SK-N-MC (cell line): ENCODE data around the gene CD69.

Source experiments
- DNase-seq: peaks from one replicate; pipeline ENCODE4 v3.0.0-alpha.2; 2011; ENCODE audit warnings: low read depth, low spot score
- H3K27ac ChIP-seq: fragments of 200-600 bp; sonication (generic); 2 replicates; pipeline ENCODE4 v1.5.1; 2016; ENCODE audit warnings: mixed run types
- H3K36me3 ChIP-seq: fragments of 200-600 bp; sonication (generic); 2 replicates; pipeline ENCODE4 v1.6.1; 2017; ENCODE audit warnings: antibody characterized with exemption, low read length, mixed read lengths; ENCODE audit not compliant: insufficient read depth
- H3K4me3 ChIP-seq: fragments of 200-600 bp; sonication (generic); 2 replicates; pipeline ENCODE4 v1.5.1; 2016
- H3K9ac ChIP-seq: fragments of 200-600 bp; sonication (generic); 2 replicates; pipeline ENCODE4 v1.8.0; 2017; ENCODE audit warnings: mixed run types, mixed read lengths; ENCODE audit not compliant: insufficient read length
- H3K9me3 ChIP-seq: fragments of 200-600 bp; sonication (generic); 2 replicates; pipeline ENCODE4 v1.6.1; 2017; ENCODE audit warnings: low read depth, mild to moderate bottlenecking, antibody characterized with exemption, low read length, moderate library complexity, mixed read lengths
- EZH2 ChIP-seq: fragments of 200-600 bp; sonication (generic); IDR thresholded peaks from one replicate; pipeline ENCODE4 v1.6.1; 2017; ENCODE audit warnings: antibody characterized with exemption
- FOXP2 ChIP-seq: optimal IDR thresholded peaks from 2 replicates; pipeline ENCODE3; 2011; ENCODE audit warnings: mild to moderate bottlenecking, moderate library complexity; ENCODE audit not compliant: insufficient read depth; ENCODE audit errors: extremely low read length, control extremely low read depth
- POLR2AphosphoS5 ChIP-seq: IDR thresholded peaks from 2 replicates; pipeline ENCODE4 v1.6.1; 2012; ENCODE audit warnings: mild to moderate bottlenecking, low read depth, low read length, borderline replicate concordance

Gene CD69

GRCh38 chr12:9760699-9761418, at the start of gene CD69:
Gene CD69, minus strand, starts transcription at chr12:9760901. Its CDS starts 81 bp downstream, at chr12:9760820.
- no peak for DNase-seq
- Histone ChIP-seq H3K9me3 (no peaks in the 10 kb centered on the region), H3K27ac (no peak within 1 kb of the TSS), H3K4me3 (no peak within 1 kb of the TSS), H3K9ac (no peak within 1 kb of the TSS), H3K36me3 (no peaks in the 10 kb centered on the region)
- TF ChIP-seq FOXP2, result no peak
- TF ChIP-seq POLR2AphosphoS5, result no peak
- TF ChIP-seq EZH2, result no peak

DNA sequence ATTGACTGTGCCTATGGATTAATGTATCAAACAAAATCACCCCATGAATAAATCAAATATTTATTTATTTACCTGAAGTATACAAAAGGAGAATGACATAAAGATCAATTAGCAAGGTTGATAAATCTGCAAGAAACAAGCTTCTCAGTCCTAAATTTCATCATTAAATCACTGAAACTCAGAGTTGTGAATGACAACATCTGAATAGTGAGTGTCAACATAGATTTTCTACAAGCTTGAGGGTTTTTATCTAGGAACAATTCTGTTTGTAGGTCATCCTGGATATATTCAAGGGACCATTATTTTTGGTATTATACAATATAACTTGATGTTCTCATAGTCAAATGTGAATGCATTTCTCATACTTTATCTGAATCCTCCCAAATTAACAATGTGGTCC, 49.2 kb upstream of the CD69 start:
- DNase-seq, result no peak
- no peak overlapping the region for H3K9ac ChIP-seq
- H3K9me3 ChIP-seq, result no peaks in the 10 kb centered on the region
- H3K36me3 ChIP-seq, result no peaks in the 10 kb centered on the region
- TF ChIP-seq POLR2AphosphoS5 (no peak), FOXP2 (no peak), EZH2 (no peak)
- H3K27ac ChIP-seq, result no peak overlapping the region
- H3K4me3 ChIP-seq, result no peak overlapping the region

GRCh38 chr12:9809338-9809737, 48.6 kb upstream of the CD69 start:
- TF ChIP-seq EZH2 (no peak), POLR2AphosphoS5 (no peak), FOXP2 (no peak)
- Histone ChIP-seq H3K27ac (no peak overlapping the region), H3K9me3 (no peaks in the 10 kb centered on the region), H3K4me3 (no peak overlapping the region), H3K9ac (no peak overlapping the region), H3K36me3 (no peaks in the 10 kb centered on the region)
- DNase-seq, result no peak

GRCh38 chr12:9808504-9808903, 47.8 kb upstream of the CD69 start:
- Histone ChIP-seq H3K9me3 (no peaks in the 10 kb centered on the region), H3K36me3 (no peaks in the 10 kb centered on the region), H3K9ac (no peak overlapping the region), H3K27ac (no peak overlapping the region), H3K4me3 (no peak overlapping the region)
- DNase-seq, result no peak
- TF ChIP-seq EZH2 (no peak), POLR2AphosphoS5 (no peak), FOXP2 (no peak)

DNA sequence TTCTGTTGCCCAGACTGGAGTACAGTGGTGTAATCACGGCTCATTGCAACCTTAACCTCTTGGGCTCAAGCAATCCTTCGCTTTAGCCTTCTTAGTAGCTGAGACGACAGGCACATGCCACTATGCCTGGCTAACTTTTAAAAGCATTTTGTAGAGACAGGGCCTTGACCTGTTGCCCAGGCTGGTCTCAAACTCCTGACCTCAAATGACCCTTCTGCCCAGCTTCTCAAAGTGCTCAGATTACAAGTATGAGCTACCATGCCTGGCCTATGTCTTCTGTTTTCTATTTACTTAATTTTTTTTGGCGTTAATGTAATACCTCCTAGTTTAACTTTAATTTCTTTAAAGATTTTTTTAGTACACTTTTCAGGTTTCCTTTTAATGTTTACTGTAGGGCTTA, 46.0 kb upstream of the CD69 start:
- Histone ChIP-seq H3K9me3 (no peaks in the 10 kb centered on the region), H3K4me3 (no peak overlapping the region), H3K9ac (no peak overlapping the region), H3K27ac (no peak overlapping the region), H3K36me3 (no peaks in the 10 kb centered on the region)
- DNase-seq, result no peak
- no peak for TF ChIP-seq FOXP2
- TF ChIP-seq POLR2AphosphoS5, result no peak
- no peak for TF ChIP-seq EZH2

DNA sequence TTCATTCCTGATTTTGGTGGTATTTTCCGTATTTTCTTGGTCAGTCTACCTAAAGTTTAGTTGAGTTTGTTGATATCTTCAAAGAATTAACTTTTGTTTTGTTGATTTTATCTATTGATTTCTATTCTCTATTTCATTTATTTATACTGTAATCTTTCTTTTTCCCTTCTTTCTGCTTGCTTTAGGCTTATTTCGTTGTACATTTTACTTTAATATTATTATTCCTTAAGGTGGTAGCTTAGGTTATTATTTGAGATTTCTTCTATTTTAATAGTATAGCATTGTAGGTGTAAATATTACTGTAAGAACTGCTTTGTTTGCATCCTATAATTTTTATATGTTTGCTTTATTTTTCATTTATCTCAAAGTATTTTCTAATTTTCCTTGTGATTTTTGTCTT, 45.2 kb upstream of the CD69 start:
- Histone ChIP-seq H3K4me3 (no peak overlapping the region), H3K9ac (no peak overlapping the region), H3K9me3 (no peaks in the 10 kb centered on the region), H3K27ac (no peak overlapping the region), H3K36me3 (no peaks in the 10 kb centered on the region)
- TF ChIP-seq POLR2AphosphoS5, result no peak
- DNase-seq, result no peak

DNA sequence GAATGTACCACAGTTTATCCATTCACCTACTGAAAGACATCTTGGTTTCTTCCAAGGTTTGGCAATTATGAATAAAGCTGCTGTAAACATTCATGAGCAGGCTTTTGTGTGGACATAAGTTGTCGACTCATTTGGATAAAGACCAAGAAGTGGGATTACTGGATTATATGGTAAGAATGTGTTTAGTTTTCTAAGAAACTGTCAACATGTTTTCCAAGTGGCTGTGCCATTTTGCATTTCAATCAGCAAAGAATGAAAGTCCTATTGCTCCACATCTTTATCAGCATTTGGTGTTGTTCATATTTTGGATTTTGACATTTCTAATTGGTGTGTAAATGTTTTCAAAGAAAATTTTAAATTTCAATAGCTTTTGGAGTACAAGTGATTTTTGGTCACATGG, 39.3 kb upstream of the CD69 start:
- Histone ChIP-seq H3K9me3 (no peaks in the 10 kb centered on the region), H3K9ac (no peak overlapping the region), H3K27ac (no peak overlapping the region), H3K4me3 (no peak overlapping the region), H3K36me3 (no peaks in the 10 kb centered on the region)
- DNase-seq, result no peak
- TF ChIP-seq POLR2AphosphoS5 (no peak), FOXP2 (no peak), EZH2 (no peak)

DNA sequence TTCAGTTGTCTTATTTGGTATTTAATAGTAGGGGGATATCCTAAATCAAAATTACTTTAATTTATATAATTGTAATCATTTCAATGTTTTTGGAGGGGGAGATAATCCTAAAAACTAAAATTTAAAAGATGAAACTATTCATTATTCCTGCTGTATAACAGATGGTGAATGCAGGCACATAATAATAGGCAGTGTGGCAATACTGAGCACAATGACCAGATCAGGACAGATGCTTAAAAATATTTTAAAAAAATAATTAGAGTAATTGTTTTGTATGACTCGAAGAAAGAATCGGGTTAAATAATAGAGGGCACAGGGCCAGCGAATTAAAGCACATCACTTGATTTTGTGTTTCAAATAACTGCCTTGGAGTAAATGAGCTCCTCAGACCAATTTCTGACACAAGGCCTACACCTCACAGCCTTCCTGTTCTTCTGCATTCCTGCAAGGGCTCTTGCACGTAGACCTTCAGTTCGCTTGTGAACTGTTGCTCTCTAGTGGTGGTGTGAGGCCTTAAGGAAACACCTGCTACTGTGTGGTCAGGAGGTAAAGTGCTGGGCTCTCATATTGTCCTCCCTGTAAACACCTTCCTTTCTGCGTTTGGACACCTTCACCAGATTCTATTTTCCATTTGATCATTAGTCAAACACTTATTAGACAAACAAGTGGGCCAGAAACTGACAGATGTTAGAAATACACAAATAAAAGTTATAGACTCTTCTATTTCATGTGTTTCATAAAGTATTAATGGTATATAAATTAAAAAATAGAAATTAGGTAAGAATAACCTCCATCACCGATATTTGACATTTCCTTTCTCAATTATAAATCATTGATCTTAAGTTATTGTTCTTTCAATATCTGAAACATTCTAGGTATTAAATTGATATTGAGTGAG, 37.3 kb upstream of the CD69 start:
- Histone ChIP-seq H3K9ac (peak overlapping the region; percentile 55), H3K4me3 (no peak overlapping the region), H3K36me3 (no peaks in the 10 kb centered on the region), H3K27ac (peak overlapping the region; percentile 80), H3K9me3 (no peaks in the 10 kb centered on the region)
- DNase-seq, result no peak
- TF ChIP-seq FOXP2 (no peak), EZH2 (no peak), POLR2AphosphoS5 (no peak)

- H3K4me3 ChIP-seq, result peak overlapping the region; percentile 71
- H3K9me3 ChIP-seq, result no peaks in the 10 kb centered on the region
- DNase-seq, result no peak
- peak overlapping the region; percentile 55 for H3K9ac ChIP-seq
- TF ChIP-seq FOXP2 (no peak), EZH2 (no peak), POLR2AphosphoS5 (no peak)
- H3K36me3 ChIP-seq, result no peaks in the 10 kb centered on the region
- H3K27ac ChIP-seq, result peak overlapping the region; percentile 80
Observed at GRCh38 chr12:9796971-9797370, 36.3 kb upstream of the CD69 start.
